ENCODE measurements around the gene SEC61A2.

Gene SEC61A2

DNA sequence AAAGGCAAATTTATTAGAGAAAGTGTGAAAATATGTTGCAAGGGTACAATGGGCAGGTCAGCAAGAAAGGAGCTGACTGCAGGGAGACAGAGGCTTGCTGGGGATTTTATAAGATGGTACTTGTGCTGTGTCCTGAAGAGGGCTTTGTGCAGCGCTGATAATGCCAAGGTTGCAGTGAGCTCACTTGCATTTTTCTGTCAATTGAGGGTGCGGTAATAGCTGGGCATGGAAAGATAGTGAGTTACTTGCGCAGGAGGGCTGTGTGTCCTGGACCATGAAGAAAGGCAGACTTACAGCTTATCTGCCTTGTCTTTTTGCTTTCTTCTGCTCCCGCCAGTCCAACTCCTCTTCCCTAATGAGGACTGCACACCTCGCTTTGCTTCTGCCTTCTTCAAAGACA lies 79.0 kb downstream of the SEC61A2 start:
- H3K27ac ChIP-seq, result no peak overlapping the region
- TF ChIP-seq ZFX (IDR thresholded peaks at IDR 0.05), result no peak
- TF ChIP-seq, protein P1, sequence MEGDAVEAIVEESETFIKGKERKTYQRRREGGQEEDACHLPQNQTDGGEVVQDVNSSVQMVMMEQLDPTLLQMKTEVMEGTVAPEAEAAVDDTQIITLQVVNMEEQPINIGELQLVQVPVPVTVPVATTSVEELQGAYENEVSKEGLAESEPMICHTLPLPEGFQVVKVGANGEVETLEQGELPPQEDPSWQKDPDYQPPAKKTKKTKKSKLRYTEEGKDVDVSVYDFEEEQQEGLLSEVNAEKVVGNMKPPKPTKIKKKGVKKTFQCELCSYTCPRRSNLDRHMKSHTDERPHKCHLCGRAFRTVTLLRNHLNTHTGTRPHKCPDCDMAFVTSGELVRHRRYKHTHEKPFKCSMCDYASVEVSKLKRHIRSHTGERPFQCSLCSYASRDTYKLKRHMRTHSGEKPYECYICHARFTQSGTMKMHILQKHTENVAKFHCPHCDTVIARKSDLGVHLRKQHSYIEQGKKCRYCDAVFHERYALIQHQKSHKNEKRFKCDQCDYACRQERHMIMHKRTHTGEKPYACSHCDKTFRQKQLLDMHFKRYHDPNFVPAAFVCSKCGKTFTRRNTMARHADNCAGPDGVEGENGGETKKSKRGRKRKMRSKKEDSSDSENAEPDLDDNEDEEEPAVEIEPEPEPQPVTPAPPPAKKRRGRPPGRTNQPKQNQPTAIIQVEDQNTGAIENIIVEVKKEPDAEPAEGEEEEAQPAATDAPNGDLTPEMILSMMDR (conservative IDR thresholded peaks at IDR 0.05), result no peak

- TF ChIP-seq, protein P1 (conservative IDR thresholded peaks at IDR 0.05), result no peak
- TF ChIP-seq ZFX (IDR thresholded peaks at IDR 0.05), result no peak
- no peak overlapping the region for H3K27ac ChIP-seq
These were observed 83.0 kb downstream of the SEC61A2 start for GRCh38 chr10:12212454-12212853.

DNA sequence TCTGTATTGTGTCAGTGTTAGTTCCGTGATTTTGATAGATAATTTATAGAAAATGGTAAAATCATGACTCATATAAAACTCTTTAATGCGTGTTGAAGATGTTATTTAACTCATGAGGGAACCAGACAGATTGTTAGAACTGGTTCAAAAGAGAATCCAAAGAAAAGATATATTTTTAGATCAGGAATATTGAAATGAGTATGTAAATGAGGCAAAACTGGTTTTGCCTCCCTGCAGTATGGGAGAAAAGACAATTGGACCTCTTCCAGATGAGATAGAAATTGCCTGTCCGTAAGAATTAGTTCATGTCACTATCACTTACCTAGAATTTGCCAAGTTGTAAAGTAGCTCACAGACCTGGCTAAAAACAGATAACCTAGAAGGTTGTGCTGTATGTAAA lies 84.1 kb downstream of the SEC61A2 start:
- TF ChIP-seq ZFX (IDR thresholded peaks at IDR 0.05), result no peak
- TF ChIP-seq, protein P1 (conservative IDR thresholded peaks at IDR 0.05), result no peak
- H3K27ac ChIP-seq, result no peak overlapping the region

GRCh38 chr10:12214093-12214492 lies 84.6 kb downstream of the SEC61A2 start:
- TF ChIP-seq, protein P1 (conservative IDR thresholded peaks at IDR 0.05), result no peak
- no peak for TF ChIP-seq ZFX (IDR thresholded peaks at IDR 0.05)
- H3K27ac ChIP-seq, result no peak overlapping the region

GRCh38 chr10:12214763-12215218 lies 85.3 kb downstream of the SEC61A2 start:
- no peak overlapping the region for H3K27ac ChIP-seq
- no peak for TF ChIP-seq ZFX (IDR thresholded peaks at IDR 0.05)
- TF ChIP-seq, protein P1 (conservative IDR thresholded peaks at IDR 0.05), result peak; percentile 88

All from C4-2B (cell line).